HL-60 (cell line): Measurements from ENCODE around the gene JOSD1.

Experiments used
- DNase-seq, 2 experiments: peaks; one replicate each; pipeline ENCODE4 v3.0.0-alpha.2; 2010 to 2020; ENCODE audit warnings: low read depth in 1 of 2, low spot score in 1 of 2
- H3K27ac ChIP-seq: fragments of 250-450 bp; sonication (Bioruptor Pico); replicated peaks from 2 replicates; pipeline ENCODE4 v1.5.1; 2020; ENCODE audit warnings: mild to moderate bottlenecking, moderate library complexity
- H3K27me3 ChIP-seq: fragments of 250-450 bp; sonication (Bioruptor Pico); 2 replicates; pipeline ENCODE4 v1.5.1; 2021; ENCODE audit warnings: mild to moderate bottlenecking, moderate library complexity; ENCODE audit not compliant: insufficient read depth, poor library complexity, severe bottlenecking
- H3K4me3 ChIP-seq: replicated peaks from 2 replicates; pipeline ENCODE4 v1.5.1; 2011; ENCODE audit warnings: mild to moderate bottlenecking, control low read depth, low read length; ENCODE audit not compliant: insufficient read depth
- CTCF ChIP-seq: IDR thresholded peaks from one replicate; pipeline ENCODE4 v1.5.1; 2011; ENCODE audit warnings: low read length, control low read depth, inconsistent platforms; ENCODE audit not compliant: insufficient read depth
- GABPA ChIP-seq: IDR thresholded peaks from 2 replicates; pipeline ENCODE4 v1.6.1; 2012; ENCODE audit warnings: low read depth
- POLR2AphosphoS5 ChIP-seq: IDR thresholded peaks from 2 replicates; pipeline ENCODE4 v1.6.1; 2012; ENCODE audit warnings: low read depth
- REST ChIP-seq: IDR thresholded peaks from 2 replicates; pipeline ENCODE4 v1.6.1; 2012; ENCODE audit warnings: low read depth; ENCODE audit not compliant: insufficient replicate concordance
- SPI1 ChIP-seq: IDR thresholded peaks from 2 replicates; pipeline ENCODE4 v1.6.1; 2012; ENCODE audit warnings: low read depth, mild to moderate bottlenecking, borderline replicate concordance

JOSD1 gene

GRCh38 chr22:38721551-38721950 lies 20.8 kb upstream of the JOSD1 start:
- H3K27ac ChIP-seq = no peak overlapping the region
- no peak for TF ChIP-seq GABPA
- no peak for TF ChIP-seq CTCF
- TF ChIP-seq REST = no peak
- TF ChIP-seq POLR2AphosphoS5 = no peak
- no peak for TF ChIP-seq SPI1
- H3K27me3 ChIP-seq = no peaks in the 10 kb centered on the region
- DNase-seq = no peak
- H3K4me3 ChIP-seq = no peak overlapping the region

GRCh38 chr22:38720350-38720749 lies 19.6 kb upstream of the JOSD1 start:
- TF ChIP-seq GABPA (no peak), POLR2AphosphoS5 (no peak), SPI1 (no peak), REST (no peak)

GRCh38 chr22:38719196-38719595 lies 18.5 kb upstream of the JOSD1 start:
- H3K27ac ChIP-seq = no peak overlapping the region
- no peaks in the 10 kb centered on the region for H3K27me3 ChIP-seq
- no peak for DNase-seq
- no peak overlapping the region for H3K4me3 ChIP-seq
- TF ChIP-seq SPI1 (no peak), REST (no peak), POLR2AphosphoS5 (no peak), CTCF (no peak), GABPA (no peak)

More at GRCh38 chr22:38720350-38720749, 19.6 kb upstream of the JOSD1 start:
- DNase-seq = no peak
- no peak overlapping the region for H3K27ac ChIP-seq
- no peaks in the 10 kb centered on the region for H3K27me3 ChIP-seq
- H3K4me3 ChIP-seq = no peak overlapping the region

- Histone ChIP-seq H3K27me3 (no peaks in the 10 kb centered on the region), H3K27ac (no peak overlapping the region), H3K4me3 (no peak overlapping the region)
- TF ChIP-seq SPI1 (no peak), GABPA (no peak), POLR2AphosphoS5 (no peak), CTCF (no peak), REST (no peak)
- DNase-seq = no peak
Observed at GRCh38 chr22:38718414-38718813, 17.7 kb upstream of the JOSD1 start.
